ENCODE measurements around the gene CLEC4D.

Gene CLEC4D

GRCh38 chr12:8513256-8513655 lies at the start of gene CLEC4D:
Gene CLEC4D (plus strand): TSS chr12:8513503. CDS start chr12:8513733, 230 bp downstream.
- H3K9ac ChIP-seq: no peak within 1 kb of the TSS
- H4K20me1 ChIP-seq (ENCODE audit: insufficient read depth): no peaks in the 10 kb centered on the region
- no peaks in the 10 kb centered on the region for H3K27me3 ChIP-seq (ENCODE audit: insufficient read depth, low read depth)
- H2AFZ ChIP-seq (ENCODE audit: low read depth): no peak within 1 kb of the TSS
- H3K4me3 ChIP-seq (IDR thresholded peaks at IDR 0.05; ENCODE audit: insufficient read depth, low read depth, low read length): no peak within 1 kb of the TSS
- H3K27ac ChIP-seq: no peak within 1 kb of the TSS
- no peaks in the 10 kb centered on the region for H3K36me3 ChIP-seq (ENCODE audit: insufficient read depth)
- no peak within 1 kb of the TSS for H3K4me2 ChIP-seq
- TF ChIP-seq CTCF (conservative IDR thresholded peaks at IDR 0.05; ENCODE audit: low read depth, low read length): no peak
- H3K4me1 ChIP-seq (ENCODE audit: low read depth, poor library complexity, severe bottlenecking): no peaks in the 10 kb centered on the region
- no peaks in the 10 kb centered on the region for H3K79me2 ChIP-seq (ENCODE audit: insufficient read depth, low read depth)

- Histone ChIP-seq H3K4me2 (no peak overlapping the region), H2AFZ (ENCODE audit: low read depth) (no peak overlapping the region), H3K79me2 (ENCODE audit: insufficient read depth, low read depth) (no peaks in the 10 kb centered on the region), H3K27me3 (ENCODE audit: insufficient read depth, low read depth) (no peaks in the 10 kb centered on the region), H3K4me1 (ENCODE audit: low read depth, poor library complexity, severe bottlenecking) (no peaks in the 10 kb centered on the region), H3K4me3 (IDR thresholded peaks at IDR 0.05; ENCODE audit: insufficient read depth, low read depth, low read length) (no peak overlapping the region), H3K36me3 (ENCODE audit: insufficient read depth) (no peaks in the 10 kb centered on the region), H4K20me1 (ENCODE audit: insufficient read depth) (no peaks in the 10 kb centered on the region), H3K9ac (no peak overlapping the region), H3K27ac (no peak overlapping the region)
- no peak for TF ChIP-seq CTCF (conservative IDR thresholded peaks at IDR 0.05; ENCODE audit: low read depth, low read length)
Measured at GRCh38 chr12:8465301-8465996, 47.9 kb upstream of the CLEC4D start.

- Histone ChIP-seq H3K9ac (no peak overlapping the region), H3K4me3 (IDR thresholded peaks at IDR 0.05; ENCODE audit: insufficient read depth, low read depth, low read length) (no peak overlapping the region), H3K4me1 (ENCODE audit: low read depth, poor library complexity, severe bottlenecking) (no peaks in the 10 kb centered on the region), H4K20me1 (ENCODE audit: insufficient read depth) (no peaks in the 10 kb centered on the region), H2AFZ (ENCODE audit: low read depth) (no peak overlapping the region), H3K27me3 (ENCODE audit: insufficient read depth, low read depth) (no peaks in the 10 kb centered on the region), H3K4me2 (no peak overlapping the region), H3K36me3 (ENCODE audit: insufficient read depth) (no peaks in the 10 kb centered on the region), H3K27ac (no peak overlapping the region), H3K79me2 (ENCODE audit: insufficient read depth, low read depth) (no peaks in the 10 kb centered on the region)
- TF ChIP-seq CTCF (conservative IDR thresholded peaks at IDR 0.05; ENCODE audit: low read depth, low read length): no peak
Measured at GRCh38 chr12:8466241-8466640, 47.1 kb upstream of the CLEC4D start.

GRCh38 chr12:8471090-8471489 lies 42.2 kb upstream of the CLEC4D start:
- Histone ChIP-seq H3K9ac (no peak overlapping the region), H3K4me1 (ENCODE audit: low read depth, poor library complexity, severe bottlenecking) (no peaks in the 10 kb centered on the region), H3K79me2 (ENCODE audit: insufficient read depth, low read depth) (no peaks in the 10 kb centered on the region), H4K20me1 (ENCODE audit: insufficient read depth) (no peaks in the 10 kb centered on the region), H2AFZ (ENCODE audit: low read depth) (no peak overlapping the region), H3K4me3 (IDR thresholded peaks at IDR 0.05; ENCODE audit: insufficient read depth, low read depth, low read length) (no peak overlapping the region), H3K27me3 (ENCODE audit: insufficient read depth, low read depth) (no peaks in the 10 kb centered on the region), H3K36me3 (ENCODE audit: insufficient read depth) (no peaks in the 10 kb centered on the region), H3K4me2 (no peak overlapping the region), H3K27ac (no peak overlapping the region)
- TF ChIP-seq CTCF (conservative IDR thresholded peaks at IDR 0.05; ENCODE audit: low read depth, low read length): no peak

All from KMS-11 (cell line).